Effector memory CD8-positive, alpha-beta T cell (primary cell): ENCODE results near the gene NLRX1.
"Not testable (repeated sequence)": the region's sequence is repeated elsewhere in the genome, so short reads cannot be mapped to it uniquely, and the experiment has no call there.

ENCODE experiments used
- ATAC-seq: fragments of 150-1000 bp; cut with Tn5 transposase; replicated peaks from 2 replicates; pipeline ENCODE4 v1.10.0; 2021; ENCODE audit warnings: mild to moderate bottlenecking, moderate library complexity
- DNase-seq, 3 experiments: peaks; one replicate each; pipeline ENCODE4 v3.0.0; 2021
- H3K27ac Mint-ChIP-seq, 2 donors: one replicate each; pipeline ENCODE4 v1.8.0; 2022; ENCODE audit warnings: mild to moderate bottlenecking in 2 of 2, mixed read lengths in 2 of 2, moderate library complexity in 2 of 2
- H3K27me3 Mint-ChIP-seq, 2 donors: one replicate each; pipeline ENCODE4 v1.8.0; 2022; ENCODE audit warnings: mixed read lengths in 2 of 2
- H3K36me3 Mint-ChIP-seq: one replicate; pipeline ENCODE4 v1.8.0; 2022; ENCODE audit warnings: mild to moderate bottlenecking, moderate library complexity, mixed read lengths; ENCODE audit not compliant: insufficient read depth
- H3K4me1 Mint-ChIP-seq, 2 donors: one replicate each; pipeline ENCODE4 v1.8.0; 2022; ENCODE audit warnings: low read depth in 2 of 2, mixed read lengths in 2 of 2
- H3K4me3 Mint-ChIP-seq, 2 donors: one replicate each; pipeline ENCODE4 v1.8.0; 2022; ENCODE audit warnings: mild to moderate bottlenecking in 2 of 2, mixed read lengths in 2 of 2, moderate library complexity in 2 of 2
- H3K9me3 Mint-ChIP-seq, 2 donors: one replicate each; pipeline ENCODE4 v1.8.0; 2022; ENCODE audit warnings: mixed read lengths in 2 of 2

The NLRX1 gene

DNA sequence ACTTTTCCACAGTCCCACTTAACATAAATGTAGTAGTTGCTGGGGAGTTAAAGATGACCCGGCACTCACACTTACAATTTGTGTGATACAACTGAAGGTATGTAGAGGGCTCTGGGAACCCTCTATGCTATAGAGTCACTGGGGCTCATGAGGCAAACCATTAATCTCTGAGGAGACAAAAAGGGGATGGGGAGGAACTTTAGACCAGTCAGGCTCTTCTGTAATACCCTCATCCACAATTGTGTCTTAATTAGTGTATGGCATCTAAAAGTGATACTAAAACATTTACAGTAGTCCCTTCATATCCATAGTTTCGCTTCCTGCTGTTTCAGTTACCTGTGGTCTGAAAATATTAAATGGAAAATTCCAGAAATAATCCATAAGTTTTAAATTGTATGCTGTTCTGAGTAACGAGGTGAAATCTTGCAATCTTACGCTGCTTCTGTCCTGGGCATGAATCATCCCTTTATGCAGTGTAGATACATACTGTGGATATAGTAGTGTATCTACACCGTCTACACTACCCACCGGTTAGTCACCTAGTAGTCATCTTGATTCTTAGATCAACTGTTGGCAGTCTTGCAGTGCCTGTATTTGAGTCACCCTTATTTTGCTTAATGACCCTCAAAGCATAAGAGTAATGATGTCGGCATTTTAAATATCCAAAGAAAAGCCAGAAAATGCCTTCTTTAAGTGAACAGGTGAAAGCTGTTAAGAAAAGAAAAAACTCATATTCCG is 49.8 kb downstream of the NLRX1 start:
- peaks cover 13 to 41% of the 10 kb centered on the region in 2 donors for H3K4me1 Mint-ChIP-seq
- no peak for DNase-seq
- H3K36me3 Mint-ChIP-seq, result peaks cover 11% of the 10 kb centered on the region
- ATAC-seq, result no peak
- no peaks in the 10 kb centered on the region for H3K27me3 Mint-ChIP-seq
- H3K9me3 Mint-ChIP-seq, result no peaks in the 10 kb centered on the region
- H3K4me3 Mint-ChIP-seq, result no peak overlapping the region
- peak overlapping the region in 1 of 2 donors; percentile 35 for H3K27ac Mint-ChIP-seq

DNA sequence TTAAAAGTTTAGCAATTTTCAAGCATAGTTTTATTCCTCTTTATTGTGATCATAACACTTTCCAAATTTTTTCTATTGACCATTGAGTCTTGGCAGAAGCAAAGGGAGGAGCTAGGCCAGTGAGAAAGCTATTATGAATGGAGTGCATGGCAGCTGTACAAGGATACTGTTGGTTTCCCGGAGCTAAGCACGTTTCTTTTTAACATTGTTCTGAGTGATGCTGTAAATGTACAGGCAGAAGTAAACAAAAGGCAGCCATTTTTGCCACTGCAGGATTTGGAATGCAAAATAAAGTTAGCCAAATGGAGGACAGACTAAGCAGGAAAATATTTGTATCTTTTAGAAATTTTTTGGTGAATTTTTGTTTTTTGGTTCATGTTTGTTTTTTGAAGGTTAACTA is 53.8 kb downstream of the NLRX1 start:
- Mint-ChIP-seq H3K27ac (peak overlapping the region in 1 of 2 donors; percentile 49), H3K4me3 (no peak overlapping the region)
- no peak for DNase-seq

DNA sequence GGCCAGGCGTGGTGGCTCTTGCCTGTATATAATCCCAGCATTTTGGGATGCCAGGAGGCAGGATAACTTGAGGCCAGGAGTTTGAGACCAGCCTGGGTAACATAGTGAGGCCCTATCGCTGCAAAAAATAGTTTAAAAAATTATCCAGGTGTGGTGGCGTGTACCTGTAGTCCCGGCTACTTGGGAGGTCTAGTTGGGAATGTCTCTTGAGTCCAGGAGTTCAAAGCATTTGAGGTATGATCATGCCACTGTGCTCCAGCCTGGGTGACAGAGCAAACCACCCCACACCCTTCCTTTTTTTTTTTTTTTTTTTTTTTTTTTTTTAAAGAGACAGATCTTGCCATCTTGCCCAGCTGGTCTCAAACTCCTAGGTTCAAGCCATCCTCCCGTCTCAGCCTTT is 54.4 kb downstream of the NLRX1 start:
- Mint-ChIP-seq H3K36me3 (peaks cover 4% of the 10 kb centered on the region), H3K4me1 (peaks cover 21 to 43% of the 10 kb centered on the region in 2 donors), H3K9me3 (no peaks in the 10 kb centered on the region), H3K4me3 (no peak overlapping the region), H3K27me3 (no peaks in the 10 kb centered on the region), H3K27ac (no peak overlapping the region)
- DNase-seq (no peak), ATAC-seq (no peak)

More for the DNA sequence above, 53.8 kb downstream of the NLRX1 start:
- Mint-ChIP-seq H3K4me1 (peaks cover 21 to 41% of the 10 kb centered on the region in 2 donors), H3K9me3 (no peaks in the 10 kb centered on the region), H3K27me3 (no peaks in the 10 kb centered on the region), H3K36me3 (peaks cover 4% of the 10 kb centered on the region)
- ATAC-seq, result no peak

DNA sequence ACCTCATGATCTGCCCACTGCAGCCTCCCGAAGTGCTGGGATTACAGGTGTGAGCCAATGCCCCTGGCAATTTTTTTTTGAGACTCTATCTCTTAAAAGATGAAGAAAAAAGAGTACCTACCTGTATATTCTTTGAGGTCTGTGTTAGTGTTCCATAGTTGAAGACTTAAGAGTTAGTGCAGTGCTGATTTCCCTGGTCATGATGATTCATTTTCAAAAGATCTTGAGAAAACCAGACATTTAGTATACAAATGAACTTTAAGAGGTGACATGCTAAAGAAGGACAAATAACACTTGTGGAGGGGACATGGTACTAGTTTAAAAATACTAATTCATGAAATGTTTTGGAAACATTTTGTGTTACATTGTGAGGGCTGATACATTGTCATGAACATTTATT is 55.3 kb downstream of the NLRX1 start:
- Mint-ChIP-seq H3K9me3 (no peaks in the 10 kb centered on the region), H3K4me1 (peaks cover 24 to 45% of the 10 kb centered on the region in 2 donors), H3K27me3 (no peaks in the 10 kb centered on the region), H3K27ac (peak overlapping the region; percentile 42 to 68), H3K36me3 (peaks cover 4% of the 10 kb centered on the region), H3K4me3 (no peak overlapping the region)
- DNase-seq (no peak), ATAC-seq (no peak)

DNA sequence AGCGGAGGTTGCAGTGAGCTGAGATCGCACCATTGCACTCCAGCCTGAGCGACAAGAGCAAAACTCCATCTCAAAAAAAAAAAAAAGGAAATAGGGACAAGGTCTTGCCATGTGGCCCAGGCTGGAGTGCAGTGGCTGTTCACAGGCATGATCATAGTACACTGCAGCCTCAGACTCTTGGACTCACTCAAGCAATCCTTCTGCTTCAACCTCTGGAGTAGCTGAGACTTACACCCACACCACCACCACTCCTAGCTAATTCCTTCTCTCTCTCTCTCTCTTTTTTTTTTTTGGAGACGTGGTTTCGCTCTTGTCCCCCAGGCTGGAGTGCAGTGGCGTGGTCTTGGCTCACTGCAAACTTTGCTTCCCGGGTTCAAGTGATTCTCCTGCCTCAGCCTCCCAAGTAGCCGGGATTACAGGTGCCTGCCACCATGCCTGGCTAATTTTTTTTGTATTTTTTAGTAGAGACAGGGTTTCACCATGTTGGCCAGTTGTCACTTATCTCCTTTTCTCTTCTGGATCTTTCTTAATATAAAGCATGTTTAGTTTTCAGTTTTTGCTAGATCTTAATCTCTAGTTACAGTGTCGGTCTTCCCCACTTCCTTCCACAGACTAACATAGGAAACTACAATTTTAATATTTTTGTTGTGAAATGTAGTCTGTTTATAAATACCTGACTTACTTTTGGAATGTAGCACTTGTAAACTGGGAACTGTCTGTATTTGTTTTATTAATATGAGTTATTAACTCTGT is 60.2 kb downstream of the NLRX1 start:
- H3K36me3 Mint-ChIP-seq, DNase-seq, H3K9me3 Mint-ChIP-seq, H3K27me3 Mint-ChIP-seq: not testable (repeated sequence)
- Mint-ChIP-seq H3K27ac (peak overlapping the region; percentile 81 to 83), H3K4me1 (peaks cover 28 to 37% of the 10 kb centered on the region in 2 donors), H3K4me3 (peak overlapping the region; percentile 64 to 74)
- ATAC-seq, result peak; percentile 44

DNA sequence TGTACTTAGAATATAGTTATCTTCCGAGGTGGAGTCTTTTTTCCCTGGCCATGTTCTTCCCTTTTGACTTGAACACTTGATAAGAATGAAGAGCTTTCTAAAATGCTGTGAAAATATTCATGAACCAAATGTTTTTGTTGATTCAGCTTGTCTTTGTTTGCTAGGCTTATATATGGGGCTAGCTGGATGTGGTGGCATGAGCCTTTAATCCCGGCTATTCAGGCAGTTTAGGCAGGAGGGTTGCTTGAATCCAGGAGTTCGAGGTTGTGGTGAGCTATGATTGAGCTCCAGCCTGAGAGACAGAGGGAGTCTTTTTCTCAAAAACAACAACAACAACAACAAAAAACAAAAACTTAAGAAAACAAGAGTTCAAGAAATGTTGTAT is 60.8 kb downstream of the NLRX1 start:
- peaks cover 10% of the 10 kb centered on the region for H3K36me3 Mint-ChIP-seq
- H3K4me3 Mint-ChIP-seq, result peak overlapping the region; percentile 64 to 74
- no peak for DNase-seq
- H3K27me3 Mint-ChIP-seq, result no peaks in the 10 kb centered on the region
- no peaks in the 10 kb centered on the region for H3K9me3 Mint-ChIP-seq
- H3K4me1 Mint-ChIP-seq, result peaks cover 22 to 31% of the 10 kb centered on the region in 2 donors
- peak overlapping the region; percentile 81 to 83 for H3K27ac Mint-ChIP-seq
- ATAC-seq, result no peak

DNA sequence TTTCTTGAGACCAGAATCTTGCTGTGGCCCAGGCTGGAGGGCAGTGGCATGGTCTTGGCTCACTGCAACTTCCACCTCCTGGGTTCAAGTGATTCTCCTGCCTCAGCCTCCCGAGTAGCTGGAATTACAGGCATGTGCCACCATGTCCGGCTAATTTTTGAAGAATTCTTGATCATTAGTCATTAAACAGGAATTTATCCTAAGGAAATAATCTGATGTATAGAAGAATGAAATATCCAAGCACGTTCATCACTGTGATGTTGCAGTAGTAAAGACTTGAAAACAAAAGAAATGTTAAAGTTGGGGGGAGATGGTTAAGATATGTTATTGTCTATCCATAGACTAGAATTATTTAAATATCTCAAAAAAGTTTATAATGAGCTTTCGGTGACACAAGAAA is 61.2 kb downstream of the NLRX1 start:
- peaks cover 10% of the 10 kb centered on the region for H3K36me3 Mint-ChIP-seq

More for the DNA sequence above, 61.2 kb downstream of the NLRX1 start:
- H3K4me3 Mint-ChIP-seq, result no peak overlapping the region
- H3K9me3 Mint-ChIP-seq, result no peaks in the 10 kb centered on the region
- peaks cover 20 to 26% of the 10 kb centered on the region in 2 donors for H3K4me1 Mint-ChIP-seq
- H3K27ac Mint-ChIP-seq, result peak overlapping the region in 1 of 2 donors; percentile 83
- DNase-seq (no peak), ATAC-seq (no peak)
- H3K27me3 Mint-ChIP-seq, result no peaks in the 10 kb centered on the region
